Hypothalamus (tissue), 51 donors: ENCODE measurements around the gene ZNF106.

Experiments used
- DNase-seq, 51 donors: peaks; one replicate each; lab custom pipeline; 2025; lab: John Stamatoyannopoulos, UW

The ZNF106 gene

GRCh38 chr15:42409011-42409410 is 81.9 kb downstream of the ZNF106 start:
- no peak for DNase-seq

- DNase-seq = no peak
Measured at GRCh38 chr15:42408178-42408577, 82.8 kb downstream of the ZNF106 start.

- DNase-seq = peak in 8 of 51 donors; percentile 11 to 44 (median 29)
Measured at GRCh38 chr15:42405863-42406482, 85.0 kb downstream of the ZNF106 start.

- peak in 50 of 51 donors; percentile 20 to 91 (median 74) for DNase-seq
Measured at GRCh38 chr15:42404461-42405235, 86.3 kb downstream of the ZNF106 start.

DNA sequence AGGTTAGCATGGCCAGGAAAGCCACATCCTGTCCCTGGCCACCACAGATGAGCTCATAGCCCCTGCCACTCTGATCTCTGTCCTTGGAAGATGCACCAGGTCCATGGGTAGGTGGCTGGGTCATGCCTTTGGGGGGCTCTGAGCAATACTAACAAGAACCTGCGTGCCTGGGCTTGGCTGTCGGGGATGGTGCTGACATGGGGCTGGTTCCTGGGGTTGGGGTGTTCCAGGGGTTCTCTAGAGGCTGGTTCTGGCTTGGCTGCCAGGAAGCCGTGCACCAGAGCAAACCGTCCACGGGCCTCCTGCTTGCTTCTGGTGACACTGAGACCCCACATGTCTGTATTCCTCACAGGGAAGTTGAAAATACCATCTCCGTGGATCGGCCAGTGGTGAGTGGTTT is 87.6 kb downstream of the ZNF106 start:
- DNase-seq = no peak

DNA sequence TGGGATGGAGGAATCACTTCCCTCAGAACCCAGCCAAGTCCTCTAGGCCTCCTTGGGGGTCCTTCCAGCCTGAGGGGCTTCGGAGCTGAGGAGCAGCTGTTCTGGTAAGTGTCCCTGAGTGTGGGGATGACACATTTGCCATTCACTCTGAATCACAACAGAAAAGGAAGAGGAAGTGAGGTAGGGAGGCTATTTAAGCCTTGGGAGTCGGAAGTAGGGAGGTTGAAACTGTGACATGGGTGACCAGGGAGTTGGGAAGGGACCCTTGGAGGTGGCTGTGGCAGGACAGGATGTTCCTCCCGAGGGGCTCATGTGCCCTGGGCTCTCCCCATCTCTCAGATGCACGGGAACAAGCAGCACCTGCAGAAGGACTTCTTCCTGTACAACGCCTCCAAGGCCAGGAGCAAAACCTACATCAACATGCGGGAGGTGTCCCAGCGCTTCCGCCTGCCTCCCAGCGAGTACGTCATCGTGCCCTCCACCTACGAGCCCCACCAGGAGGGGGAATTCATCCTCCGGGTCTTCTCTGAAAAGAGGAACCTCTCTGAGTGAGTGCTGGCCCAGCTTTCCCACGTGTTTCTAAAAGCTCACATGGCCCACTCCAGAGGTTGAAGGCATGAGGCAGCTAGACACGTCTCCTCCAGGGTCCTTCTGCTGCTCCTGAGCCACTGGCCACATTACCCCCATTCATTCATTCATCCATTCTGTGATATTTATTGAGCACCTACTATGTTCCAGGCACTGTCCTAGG is 88.3 kb downstream of the ZNF106 start:
- DNase-seq = no peak

GRCh38 chr15:42401544-42402454 is 89.1 kb downstream of the ZNF106 start:
- DNase-seq = no peak

DNA sequence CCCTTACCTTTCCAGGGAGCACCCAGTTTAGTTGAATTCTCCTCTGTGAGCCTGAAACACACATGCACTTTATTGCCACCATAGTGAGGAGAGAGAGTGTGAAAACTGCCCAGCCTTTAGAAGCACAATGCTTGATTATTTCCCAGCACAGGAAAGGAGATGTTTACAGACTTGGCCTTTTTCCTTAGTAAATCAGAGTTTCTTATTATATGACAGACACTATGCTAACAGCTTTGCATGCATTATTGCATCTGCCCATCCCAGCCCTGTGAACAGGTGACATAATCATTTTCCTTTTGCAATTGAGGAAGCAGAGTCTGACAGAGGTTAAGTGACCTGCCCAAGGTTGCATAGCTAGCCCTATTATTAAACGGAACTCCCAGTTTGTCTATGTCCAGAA is 95.1 kb downstream of the ZNF106 start:
- DNase-seq = no peak

GRCh38 chr15:42394106-42394505 is 96.8 kb downstream of the ZNF106 start:
- no peak for DNase-seq

GRCh38 chr15:42392309-42393024 is 98.5 kb downstream of the ZNF106 start:
- DNase-seq = no peak

DNA sequence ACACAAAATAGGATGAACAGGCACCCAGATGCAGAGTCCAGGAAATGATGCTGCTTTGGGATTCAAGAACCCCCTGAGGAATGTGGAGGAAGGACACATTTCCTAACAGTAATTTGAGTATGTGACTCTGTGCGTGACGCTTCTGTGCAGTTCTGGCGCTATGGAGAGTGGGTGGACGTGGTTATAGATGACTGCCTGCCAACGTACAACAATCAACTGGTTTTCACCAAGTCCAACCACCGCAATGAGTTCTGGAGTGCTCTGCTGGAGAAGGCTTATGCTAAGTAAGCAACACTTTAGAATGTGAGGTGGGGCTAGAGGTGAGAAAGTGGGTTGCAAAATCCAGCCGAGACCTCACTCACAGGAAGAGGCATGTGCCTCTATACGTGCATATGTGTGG is 103.3 kb downstream of the ZNF106 start:
- DNase-seq = peak in 1 of 51 donors; percentile 24

DNA sequence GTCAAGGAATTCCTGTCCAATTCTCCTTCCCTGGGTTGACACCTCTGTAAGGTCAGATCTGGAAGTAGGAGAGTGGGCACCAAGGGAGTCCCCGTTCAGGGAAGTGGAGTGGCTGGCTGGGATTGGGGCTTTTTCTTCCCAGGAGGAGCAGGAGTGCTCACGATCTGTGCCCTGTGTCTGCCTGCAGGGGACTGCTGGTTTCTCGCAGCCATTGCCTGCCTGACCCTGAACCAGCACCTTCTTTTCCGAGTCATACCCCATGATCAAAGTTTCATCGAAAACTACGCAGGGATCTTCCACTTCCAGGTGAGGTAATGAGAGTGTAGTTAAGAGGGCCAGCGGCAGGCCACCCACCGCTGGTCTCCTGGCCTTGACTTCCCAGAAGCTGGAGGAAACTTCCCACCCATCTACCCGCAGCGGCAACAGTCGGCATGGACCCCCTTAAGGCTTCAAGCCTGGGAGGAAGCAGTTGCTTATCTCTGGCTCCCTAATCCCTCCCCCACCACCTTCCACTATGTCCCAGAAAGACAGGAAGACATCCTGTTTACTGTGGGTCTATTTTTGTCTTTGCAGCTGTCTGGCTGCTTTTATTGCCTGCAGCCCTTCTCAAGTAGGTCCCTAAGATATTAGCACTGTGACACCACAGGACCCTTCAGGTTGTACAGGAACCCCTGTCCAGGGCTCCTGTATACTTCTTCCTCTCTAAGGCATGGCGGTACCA is 104.8 kb downstream of the ZNF106 start:
- no peak for DNase-seq

DNA sequence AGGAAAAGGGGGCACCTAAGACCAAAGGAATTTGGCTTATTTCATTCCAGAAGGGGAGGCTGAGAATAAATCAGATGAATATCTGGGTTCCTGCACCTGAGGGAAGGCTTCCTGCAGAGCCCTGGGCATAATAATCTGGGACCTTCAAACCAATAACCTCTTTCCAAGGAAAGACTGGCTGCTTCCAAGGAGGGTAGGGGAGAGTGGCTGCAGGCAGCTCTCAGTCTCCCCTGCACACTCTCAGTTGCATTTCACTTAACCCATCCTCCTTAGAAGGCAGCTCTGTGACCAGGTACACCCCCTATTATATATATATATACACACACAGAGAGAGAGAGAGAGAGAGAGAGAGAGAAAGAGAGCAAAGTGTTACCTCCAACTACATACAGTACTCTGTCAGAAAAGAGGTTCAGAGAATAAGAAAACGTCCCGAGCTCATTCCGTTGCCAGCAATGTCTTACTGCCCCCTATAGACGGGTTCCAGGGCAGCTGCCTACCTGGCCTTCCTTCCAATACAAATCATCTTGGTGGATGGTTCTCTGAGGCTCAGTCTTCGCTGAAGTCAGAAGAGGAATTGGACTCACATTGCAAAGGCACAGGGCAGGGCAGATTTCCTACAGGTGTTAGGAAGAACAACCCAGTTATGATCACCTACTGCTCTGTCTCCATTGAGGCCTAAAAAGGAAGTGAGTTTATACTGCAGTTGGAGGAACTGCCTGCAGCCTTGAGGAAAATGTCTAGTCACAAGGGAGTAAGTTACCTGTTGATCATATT is 105.5 kb downstream of the ZNF106 start:
- peak in 7 of 51 donors; percentile 2 to 34 (median 15) for DNase-seq

- DNase-seq = no peak
Measured at GRCh38 chr15:42384597-42384996, 106.3 kb downstream of the ZNF106 start.

DNA sequence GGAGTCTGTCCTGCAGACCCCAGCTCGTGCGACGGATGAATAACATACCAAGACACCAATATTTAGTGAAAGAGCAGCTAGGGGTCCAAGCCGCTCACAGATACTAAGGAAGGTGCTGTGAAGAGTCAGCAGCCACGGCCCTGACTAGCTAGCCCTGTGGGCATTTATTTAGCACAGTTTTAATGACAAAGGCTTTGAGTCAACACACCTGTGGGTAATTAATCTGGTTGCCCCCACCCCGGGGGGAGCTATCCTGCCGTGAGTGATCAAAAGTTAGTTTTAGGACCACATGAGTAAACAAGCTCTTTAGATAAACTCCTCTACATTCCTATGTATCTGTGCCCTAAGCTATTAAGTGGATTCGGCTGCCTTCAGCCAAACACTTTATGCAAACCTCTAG is 112.9 kb downstream of the ZNF106 start:
- no peak for DNase-seq

- DNase-seq = no peak
Measured at GRCh38 chr15:42375941-42376340, 115.0 kb downstream of the ZNF106 start.

DNA sequence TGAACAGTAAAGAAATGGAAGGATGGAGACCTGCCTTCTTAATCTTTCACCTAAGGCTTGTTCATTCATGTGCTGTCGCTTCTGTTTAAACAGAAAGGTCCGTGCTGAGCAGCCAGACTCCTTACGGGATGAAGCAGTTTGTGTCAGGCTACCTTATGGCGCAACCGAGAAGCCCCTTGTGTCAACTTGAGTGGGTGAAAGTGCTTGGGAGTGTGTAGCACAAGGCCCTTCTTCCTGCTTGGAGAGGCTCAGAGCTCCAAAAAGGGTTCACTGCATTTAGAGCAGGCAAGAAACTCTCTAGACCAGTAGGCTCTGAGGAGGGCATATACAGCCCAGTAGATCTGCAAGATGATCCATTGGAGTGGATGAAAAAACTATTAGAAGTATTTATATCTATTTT is 115.7 kb downstream of the ZNF106 start:
- no peak for DNase-seq

DNA sequence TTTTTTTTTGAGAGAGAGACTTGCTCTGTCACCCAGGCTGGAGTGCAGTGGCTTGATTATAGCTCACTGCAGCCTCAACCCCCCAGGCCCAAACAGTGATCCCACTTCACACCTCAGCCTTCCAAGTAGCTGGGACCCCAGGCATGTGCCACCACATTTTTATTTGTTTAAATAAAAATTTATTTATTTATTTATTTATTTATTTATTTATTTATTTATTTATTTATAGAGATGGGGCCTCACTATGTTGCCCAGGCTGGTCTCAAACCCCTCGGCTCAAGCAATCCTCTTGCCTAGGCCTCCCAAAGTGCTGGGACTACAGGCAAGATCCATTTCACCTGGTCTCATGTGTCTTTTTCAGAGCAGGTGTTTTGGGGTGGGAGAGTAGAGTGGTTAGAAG is 116.1 kb downstream of the ZNF106 start:
- DNase-seq = no peak
